ENCODE data around the gene CLK3.

The CLK3 gene

DNA sequence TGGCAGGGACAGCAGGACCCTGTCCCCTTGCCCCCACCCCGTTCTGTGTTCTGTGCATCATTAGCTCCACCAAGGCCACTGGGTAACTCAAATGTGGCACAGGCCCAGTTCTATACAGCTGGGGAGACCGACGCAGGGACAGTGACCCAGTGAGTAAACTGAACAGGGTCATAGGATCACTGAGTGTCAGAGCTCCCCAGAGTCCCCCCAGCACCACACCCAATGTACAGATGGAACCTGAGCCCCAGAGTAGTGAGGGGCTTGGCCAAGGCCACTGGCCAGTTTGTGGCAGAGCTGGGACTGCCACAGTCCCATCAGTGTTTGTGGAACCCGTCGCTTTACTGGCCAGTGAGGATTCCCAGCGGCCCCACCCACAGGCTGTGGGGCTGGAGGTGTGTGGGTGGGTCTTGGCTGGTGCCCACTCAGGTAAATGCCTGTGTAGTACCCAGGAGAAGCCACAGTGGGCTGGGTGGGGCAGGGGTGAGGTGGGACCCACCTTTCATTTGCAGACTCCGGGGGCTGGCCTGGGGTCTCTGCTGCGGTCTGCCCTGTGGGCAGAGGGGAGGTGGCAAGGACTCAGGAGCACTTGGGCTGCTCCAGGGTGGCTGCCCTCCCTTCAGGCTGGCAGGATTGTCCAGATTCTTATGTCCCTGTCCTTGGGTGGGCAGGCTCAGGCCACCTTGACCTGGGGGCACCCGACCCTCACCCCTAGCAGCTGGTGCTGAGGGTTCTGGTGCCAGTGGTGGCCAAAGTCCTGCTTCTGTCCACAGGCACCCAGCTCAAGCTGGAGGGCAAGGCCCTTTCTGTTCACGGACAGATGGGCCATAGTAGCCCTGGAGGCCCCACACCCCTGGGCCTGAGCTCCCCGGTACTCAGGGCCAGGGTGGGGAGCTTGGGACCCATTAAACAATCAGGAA lies 11.6 kb upstream of the CLK3 start:
- no peak for DNase-seq

DNA sequence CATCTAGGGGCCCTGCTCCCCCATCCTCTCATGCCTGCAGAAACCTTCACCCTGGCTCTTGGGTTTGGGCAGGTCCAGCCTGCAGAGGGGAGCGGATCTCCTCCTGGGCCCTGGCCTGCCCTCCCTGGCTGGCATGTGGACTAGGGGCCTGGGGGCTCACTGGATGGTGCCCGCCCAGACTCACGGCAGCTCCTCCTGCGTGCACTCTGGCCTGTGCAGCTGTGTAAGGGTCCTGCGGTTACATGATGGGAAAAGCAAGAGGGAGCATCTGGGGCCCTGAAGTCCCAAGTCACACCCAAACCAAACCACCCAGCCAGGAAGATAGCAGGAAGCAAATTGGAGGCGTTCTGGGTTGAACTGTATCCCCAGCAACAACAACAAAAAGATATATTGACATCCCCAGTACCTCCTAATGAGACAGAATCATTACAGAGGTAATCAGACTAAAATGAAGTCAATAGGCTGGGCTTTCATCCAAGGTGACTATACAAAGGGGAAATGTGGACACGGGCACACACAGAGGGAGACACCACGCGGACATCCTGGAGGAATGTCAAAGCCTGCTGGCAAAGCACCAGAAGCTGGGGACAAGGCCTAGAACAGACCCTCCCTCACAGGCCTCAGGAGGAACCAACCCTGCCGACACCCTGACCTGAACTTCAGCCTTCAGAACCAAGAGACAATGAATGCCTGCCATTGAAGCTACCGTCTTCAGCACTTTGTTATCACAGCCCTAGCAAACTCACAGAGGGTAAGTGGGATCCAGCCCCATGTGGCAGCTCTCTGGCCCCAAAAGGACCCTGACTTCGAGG lies 10.4 kb upstream of the CLK3 start:
- no peak for DNase-seq

DNA sequence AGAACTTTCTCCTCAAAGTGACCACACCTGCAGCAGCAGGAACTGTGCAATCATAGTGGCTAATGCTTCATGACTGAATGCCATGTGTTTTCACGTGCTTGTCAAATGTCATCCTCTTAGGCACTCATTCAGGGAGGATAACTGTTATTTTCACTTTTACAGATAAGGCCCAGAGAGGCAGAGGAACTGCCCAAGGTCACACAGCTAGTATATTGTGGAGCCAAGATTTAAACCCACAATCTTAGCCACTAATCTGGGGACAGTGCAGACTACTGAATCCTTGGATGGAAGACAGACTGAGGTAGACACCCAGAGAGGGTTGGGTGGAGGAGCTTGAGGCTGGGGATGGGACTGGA lies 9.9 kb upstream of the CLK3 start:
- no peak for DNase-seq

DNA sequence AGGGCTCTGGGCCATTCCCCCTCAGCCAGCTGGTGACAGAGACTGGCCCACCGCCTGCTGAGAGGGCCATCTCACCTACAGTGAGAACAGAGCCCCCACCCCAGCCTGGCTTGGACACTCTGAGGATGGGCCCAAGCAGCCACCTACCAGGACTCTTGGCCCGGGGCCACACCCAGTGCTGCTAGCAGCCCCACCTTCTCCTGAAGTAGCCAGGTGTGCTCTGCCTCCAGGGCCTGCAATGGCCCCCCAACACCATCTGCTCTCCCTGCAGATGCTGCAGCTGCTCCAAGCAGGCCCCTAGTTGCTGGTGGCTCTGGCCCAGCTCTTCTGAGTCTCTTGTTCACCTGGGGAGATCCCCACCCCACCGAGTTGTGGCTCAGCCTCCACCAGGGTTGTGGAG lies 6.8 kb upstream of the CLK3 start:
- no peak for DNase-seq

DNA sequence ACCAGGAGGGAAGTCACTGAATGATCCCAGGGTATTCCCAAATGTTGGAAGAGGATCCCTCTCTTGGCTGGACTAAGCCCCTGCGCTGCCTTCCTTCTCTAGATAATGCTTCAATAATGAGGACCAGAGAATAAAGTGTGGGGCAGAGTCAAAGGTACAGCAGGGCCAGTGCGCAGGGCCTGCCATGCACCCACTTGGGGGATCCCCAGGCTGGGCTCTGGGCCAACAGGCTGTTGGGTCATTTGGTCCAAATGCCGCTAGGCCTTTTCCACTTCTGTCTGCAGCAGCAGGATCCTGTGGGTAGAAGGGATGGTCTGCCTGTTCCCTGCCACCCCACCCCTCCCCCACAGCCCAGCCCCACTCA lies 5.7 kb upstream of the CLK3 start:
- DNase-seq: no peak

DNA sequence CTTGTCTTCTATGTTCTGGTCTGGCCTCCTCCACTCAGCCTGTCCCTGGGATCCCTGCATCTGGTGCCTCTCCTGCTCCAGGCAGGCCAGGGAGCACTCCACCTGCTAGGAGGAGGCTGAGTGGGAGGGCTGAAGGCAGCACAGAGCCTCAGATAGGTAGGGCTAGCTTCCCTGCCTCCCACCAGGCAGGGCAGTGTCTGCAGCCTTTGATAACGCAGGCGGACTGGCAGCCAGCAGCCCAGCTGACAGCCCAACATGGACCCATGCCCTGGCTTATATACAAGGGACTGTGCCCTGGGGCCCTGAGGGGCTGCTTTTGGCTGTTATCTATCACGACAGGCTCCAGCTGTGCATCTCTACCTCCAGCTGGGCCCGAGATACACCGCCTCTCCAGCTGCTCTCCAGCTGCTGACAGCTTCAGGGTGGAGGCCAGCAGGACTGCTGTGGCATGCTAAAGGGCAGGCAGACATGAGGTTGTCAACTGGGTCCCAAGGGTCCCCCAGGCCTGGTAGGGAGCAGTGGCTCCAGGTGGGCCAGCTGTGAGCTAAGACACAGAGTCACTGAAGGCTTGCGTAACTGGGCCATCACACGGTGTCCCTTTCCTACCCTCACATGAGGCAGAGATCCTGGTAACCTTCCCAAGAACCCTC lies 5.2 kb upstream of the CLK3 start:
- DNase-seq: no peak

DNA sequence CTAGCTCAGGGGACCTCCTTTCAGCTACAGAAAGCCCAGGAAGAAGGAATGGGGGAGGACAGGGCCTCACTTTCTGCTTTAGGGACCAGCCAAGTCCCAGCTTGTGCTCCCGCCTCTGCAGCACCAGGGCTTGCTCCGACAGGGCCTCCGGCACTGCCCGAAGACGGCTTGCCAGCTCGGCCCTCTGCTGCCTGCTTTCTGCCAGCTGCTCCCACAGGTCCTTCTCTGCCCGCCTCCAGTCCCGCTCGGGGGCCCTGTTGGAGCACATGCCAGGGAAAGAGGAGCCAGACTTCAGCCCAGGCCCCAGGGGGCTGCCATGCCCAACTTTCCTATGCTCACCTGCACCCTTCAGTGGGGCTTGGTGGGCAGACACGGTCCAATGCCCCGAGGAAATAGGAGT lies 4.3 kb upstream of the CLK3 start:
- no peak for DNase-seq

DNA sequence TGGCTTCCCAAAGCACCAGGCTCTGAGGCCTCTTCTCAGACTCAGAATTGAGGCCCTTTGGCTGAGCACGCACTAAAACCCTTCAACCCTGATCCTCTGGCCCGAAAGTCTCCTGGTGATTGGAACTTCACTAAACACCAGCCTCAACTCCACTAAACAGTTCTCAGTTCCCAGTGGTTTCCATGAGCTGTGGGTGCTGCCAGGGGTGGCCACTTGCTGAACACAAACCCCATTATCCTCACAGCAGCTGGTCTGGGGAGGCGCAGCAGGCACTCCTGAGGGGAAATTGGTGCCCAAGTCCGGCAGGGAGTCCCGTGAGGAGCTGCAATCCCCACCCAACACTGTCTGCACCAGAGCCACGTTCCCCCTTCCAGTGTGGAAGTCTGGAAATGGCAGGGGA lies 3.8 kb upstream of the CLK3 start:
- no peak for DNase-seq

DNA sequence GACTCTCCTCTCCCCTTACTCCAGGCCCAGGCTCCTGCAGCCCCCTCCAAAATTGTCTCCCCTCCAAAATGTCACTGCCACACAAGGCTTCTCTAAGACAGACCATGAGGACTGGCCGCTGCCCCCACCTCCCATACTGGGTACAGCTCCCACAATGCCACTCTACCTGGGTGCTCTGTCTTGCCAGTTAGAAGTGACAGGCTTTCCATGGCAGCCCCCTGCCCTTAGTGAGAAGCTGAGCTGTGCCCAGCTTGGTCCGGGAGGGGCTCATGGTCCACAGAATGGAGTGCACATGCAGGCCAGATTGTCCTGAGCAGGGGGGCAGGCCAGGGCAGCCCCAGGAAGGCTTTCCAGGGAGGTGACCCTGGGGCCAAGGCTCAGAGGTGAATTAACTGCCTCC lies 3.0 kb upstream of the CLK3 start:
- DNase-seq: no peak

DNA sequence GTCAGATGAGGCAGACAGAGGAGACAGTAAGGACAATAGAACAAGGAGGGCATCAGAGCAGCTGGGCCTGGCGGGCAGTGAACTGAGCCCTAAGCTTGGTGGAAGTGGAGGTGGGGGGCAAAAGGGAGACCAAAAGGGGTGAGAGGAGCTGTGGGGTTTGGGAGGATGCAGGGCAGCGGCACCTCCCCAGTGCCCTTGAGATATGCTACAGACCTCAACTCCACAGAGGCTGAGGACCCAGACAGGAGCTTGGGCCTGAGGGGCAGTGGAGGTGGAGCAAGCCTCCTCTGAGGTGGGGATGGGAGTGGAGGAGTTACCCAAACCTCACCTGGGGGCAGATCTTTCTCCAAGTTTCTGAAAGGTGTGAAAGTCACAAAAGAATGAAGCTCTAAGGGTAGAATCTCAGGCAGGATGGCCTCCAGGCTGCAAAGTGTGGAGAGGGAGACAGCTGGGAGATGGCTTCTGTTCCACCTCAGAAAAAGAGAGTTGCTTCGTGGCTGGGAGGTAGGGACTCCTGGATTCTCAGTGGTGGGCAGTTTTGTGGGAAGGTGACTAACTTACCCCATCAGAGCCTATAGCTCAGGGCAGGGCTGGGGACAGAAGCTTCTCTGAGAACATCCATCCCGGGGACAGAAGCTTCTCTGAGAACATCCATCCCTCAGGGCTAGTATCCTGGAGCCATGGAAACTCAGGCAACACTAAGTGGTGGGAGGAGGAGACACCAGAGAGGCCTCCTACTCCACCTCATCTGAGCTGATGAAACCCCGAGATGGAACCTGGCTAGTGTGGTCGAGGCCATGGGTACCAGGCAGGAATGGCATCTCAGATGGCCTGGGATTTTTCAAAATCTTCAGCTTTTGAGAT lies 2.3 kb upstream of the CLK3 start:
- no peak for DNase-seq

DNA sequence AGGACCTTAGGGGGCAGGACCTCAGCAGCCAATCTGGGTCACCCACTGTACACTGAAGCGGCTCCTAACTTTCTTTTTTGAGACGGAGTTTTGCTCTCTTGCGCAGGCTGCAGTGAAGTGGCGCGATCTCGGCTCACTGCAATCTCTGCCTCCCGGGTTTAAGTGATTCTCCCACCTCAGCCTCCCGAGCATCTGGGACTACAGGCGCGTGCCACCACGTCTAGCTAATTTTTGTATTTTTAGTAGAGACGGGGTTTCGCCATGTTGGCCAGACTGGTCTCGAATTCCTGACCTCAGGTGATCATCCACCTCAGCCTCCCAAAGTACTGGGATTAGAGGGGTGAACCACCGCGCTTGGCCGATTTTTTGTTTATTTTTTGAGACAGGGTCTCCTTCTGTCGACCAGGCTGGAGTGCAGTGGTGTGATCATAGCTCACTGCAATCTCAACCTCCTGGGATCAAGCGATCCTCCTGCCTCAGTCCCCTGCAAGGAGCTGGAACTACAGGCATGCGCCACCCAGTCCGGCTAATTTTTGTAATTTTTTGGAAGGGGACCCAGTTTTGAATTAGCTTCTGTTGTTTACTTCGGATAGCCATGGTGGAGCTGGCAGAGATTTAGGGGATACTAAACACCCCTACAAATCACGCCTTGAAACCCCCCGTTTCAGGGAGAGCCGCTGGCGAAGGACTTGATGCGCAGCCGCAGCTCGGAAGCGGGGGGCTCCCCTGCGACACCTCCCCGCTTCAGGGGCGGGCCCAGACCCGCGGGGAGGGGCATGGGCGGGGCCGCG lies 1.5 kb upstream of the CLK3 start:
- no peak for DNase-seq

DNA sequence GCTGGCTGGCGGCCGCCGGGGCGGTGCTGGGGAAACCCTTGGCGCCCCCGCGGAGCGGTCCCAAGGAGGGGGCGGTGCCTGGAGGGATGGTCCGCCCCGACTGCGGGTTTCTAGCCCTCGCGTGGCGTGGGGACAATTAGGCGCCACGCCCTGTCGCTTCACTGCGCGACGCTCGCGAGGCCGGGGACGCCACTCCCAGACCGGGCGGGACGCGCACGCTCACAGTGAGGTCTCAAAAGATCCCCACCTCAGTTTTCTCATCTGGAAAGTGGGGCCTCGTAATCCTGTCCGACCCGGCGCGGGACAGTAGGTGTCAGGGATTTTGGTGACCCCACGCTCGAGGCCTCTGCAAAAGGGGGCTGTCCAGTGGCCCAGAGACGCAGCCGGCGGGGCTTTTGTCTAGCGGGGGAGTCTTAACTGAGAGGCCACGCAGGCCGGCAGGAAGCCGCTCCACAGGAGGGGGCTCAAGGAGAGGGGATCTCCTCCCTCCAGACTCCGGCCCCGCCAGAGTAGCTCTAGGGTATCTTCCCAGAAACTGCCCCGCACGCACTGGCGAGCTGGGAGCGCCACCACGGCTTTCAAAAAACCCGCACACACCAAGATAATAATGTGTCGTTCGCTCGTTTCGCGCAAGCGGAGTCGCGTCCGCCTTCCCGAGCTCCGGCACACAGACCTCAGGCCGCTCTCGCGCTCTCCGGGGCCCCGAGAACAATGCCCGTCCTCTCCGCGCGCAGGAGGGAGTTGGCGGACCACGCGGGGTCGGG lies 710 bp upstream of the CLK3 start:
- peak; percentile 82 for DNase-seq

DNA sequence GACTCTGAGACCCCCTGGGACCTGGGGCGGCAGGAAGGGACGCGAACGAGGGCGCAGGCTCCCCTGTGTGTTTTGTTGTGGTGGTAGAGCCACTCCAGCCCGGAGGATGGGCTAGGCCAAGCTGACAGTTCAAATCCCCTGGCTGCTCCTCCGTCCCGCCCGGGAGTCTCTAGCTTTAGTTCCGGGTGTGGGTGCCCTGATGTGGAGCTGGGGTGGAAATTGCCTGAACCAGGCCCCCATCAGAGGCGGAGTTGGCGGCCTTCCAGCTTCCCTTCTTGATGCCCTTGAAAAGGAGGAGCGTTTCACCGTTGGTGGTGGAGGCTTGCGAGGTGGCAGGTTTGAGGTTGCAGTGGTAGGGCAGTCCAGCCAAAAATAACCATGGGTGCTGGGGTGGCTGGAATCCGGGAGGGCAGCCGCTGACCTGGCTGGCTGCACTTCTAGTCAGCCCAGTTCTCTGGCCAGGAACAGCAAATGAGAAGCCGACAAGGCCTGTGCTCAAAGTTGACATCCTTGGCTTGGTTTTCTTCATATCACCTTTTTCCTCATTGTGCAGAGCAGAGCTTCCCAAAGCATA lies 817 bp downstream of the CLK3 start:
- peak; percentile 46 for DNase-seq

DNA sequence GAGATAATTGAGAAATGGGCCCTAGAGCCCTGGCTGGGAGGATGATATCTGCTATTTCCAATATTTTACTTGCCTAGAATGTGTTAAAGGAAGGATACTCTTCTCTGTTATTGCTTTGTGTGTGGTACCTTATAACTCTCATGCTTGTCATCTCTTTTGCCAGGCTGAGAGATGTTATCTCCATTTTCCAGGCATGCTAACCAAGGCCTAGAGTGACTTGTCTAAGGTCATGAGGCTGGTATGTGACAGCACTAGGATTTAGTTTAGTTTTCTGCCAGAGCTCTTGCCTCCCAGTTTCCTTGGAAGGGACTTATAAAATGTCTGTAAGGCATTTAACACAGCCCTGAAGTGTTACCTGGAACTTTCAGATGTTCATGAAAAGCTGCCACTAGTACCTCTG lies 1.4 kb downstream of the CLK3 start:
- DNase-seq: no peak

DNA sequence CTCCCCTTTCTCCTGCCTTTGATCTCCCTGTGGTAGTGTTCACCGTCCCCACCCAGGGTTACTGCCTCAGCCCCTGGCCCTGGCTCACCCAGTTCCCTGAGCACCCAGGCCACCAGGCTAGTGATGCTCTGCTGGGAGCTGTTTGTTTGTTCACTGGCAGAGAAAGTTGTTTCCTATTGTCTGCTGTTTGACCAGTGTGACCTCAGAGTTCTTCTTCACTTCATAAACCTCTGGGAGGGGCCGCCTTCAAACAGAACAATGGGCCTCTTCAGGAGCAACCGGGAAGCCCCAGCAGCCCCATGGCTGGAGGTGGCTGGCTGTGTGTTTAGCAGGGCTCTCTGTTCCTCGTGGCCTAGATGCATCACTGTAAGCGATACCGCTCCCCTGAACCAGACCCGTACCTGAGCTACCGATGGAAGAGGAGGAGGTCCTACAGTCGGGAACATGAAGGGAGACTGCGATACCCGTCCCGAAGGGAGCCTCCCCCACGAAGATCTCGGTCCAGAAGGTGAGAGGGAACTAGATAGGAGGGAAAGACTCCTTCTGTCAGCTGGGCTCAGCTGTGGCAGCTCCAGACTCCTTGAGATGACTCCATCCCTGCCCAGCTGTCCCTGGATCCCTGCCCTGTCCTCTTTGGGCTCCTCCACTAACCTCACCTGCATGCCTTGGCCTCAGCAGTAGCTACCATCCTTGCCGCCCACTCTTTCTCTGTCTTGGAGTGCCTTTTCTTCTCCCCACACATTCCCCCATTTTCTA lies 3.4 kb downstream of the CLK3 start:
- DNase-seq: no peak

DNA sequence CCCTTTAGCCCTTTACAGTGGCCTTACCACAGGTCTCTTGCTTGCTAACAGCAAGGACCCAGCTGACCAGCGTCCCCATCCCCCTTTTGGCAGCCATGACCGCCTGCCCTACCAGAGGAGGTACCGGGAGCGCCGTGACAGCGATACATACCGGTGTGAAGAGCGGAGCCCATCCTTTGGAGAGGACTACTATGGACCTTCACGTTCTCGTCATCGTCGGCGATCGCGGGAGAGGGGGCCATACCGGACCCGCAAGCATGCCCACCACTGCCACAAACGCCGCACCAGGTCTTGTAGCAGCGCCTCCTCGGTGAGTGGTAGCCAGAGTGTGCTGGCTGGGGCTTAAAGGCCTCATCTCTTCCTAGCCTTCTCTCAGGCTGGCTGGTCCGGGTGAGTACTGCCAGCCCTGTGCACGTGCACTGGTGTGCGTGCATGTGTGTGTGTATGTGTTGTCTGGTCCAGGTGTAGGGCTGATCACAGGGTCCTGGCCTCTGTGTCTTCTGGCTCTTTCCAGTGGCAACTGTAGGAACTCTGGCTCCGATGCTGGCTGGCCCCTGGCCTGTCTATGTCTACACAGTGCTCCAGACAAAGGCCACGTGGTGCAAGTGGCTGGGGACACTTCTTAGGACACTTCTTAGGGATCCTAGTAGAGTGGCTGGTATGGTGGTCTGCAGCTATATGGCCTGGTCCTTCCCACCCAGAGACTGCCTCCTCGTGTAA lies 4.4 kb downstream of the CLK3 start:
- DNase-seq: no peak

DNA sequence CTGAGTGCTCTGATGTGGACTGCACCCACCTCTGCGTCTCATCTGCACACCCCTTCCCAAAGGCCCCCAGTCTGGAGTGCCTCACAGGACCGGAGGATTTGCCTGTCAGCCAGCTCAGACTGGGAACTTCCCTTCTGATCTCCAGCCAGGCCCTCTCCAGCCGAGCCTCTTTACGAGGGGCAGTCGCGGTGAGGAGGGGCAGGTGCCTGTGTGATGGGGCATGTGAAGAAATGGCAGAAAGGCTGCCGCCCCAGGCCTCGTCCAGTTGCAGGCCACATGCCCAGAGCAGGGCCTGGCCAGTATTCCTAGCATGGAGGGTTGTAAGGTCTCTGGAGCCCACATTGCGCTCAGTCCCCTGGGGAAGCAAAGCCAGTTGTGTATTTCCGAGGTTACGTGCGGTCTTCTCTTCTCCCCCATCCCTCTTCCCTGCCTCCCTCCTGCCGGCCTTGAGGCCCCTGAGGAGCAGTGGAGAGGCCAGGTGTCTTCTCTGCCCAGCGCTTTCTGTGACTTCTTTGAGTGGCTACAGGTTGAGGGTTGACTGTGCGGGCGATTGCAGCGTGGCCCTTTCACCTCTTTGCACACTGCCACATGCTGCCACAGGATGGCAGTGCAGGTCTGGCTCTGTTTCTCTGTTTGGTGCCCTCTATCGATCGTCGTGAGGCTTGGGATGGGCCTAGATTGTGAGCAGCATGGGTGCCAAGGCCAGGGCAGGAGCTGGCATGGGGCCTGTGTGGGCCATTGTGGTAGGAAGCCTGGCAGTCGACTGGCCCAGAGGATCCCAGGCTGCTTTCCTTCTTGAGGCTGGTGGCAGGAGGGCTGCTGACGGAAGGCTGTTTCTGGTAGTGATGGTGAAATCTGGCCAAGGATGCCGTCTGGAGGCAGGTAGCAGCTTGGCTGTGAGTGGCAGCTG lies 5.3 kb downstream of the CLK3 start:
- DNase-seq: peak; percentile 57

DNA sequence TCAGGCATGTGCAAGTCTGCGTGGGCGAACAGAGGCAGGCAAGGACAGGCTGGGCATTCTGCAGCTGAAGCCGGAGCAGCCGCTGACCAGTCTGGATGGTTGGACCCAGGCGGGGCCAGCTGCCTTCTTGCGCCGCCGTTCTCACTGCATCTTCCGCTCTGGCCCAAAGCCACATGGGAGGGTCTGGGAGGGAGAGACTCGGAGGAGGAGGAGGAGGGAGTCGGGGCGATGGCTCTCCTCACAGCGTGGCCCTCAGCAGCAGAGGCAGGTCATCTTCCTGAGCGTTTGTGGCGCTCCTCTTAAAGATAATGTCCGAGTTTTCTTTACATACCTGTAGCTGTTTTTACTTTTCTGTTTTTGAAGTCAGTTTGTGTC lies 5.9 kb downstream of the CLK3 start:
- DNase-seq: no peak

All from fibroblast of skin of abdomen (primary cell).